Activated CD8-positive, alpha-beta T cell treated with anti-CD3 and anti-CD28 coated beads, Interleukin-2, amount 10 ng/mL, durations not matched to agents 7 days and 5 days (primary cell): ENCODE results near the gene PDGFRB. TPM values are rescaled to one million over a fixed set of nuclear protein-coding genes. Genes with fewer than 3 reads are reported as not detected.

Experiments used
- ATAC-seq: fragments of 150-1000 bp; cut with Tn5 transposase; one replicate; pipeline ENCODE4 v1.10.0; 2021; ENCODE audit warnings: moderate library complexity
- CTCF ChIA-PET: fragments of 350-600 bp; sonication (Branson Sonifier 250); formaldehyde crosslinking; loops from one replicate; lab custom pipeline; 2021; ENCODE audit warnings: antibody characterized with exemption; lab: Charles Lee
- POLR2A ChIA-PET: fragments of 350-600 bp; sonication (Branson Sonifier 250); formaldehyde crosslinking; loops from one replicate; lab custom pipeline; 2021; ENCODE audit warnings: antibody characterized with exemption; lab: Charles Lee
- DNase-seq: peaks from one replicate; pipeline ENCODE4 v3.0.0-alpha.2; 2020
- H3K27ac Mint-ChIP-seq: one replicate; pipeline ENCODE4 v1.8.0; 2021; ENCODE audit warnings: mild to moderate bottlenecking, mixed read lengths
- H3K27me3 Mint-ChIP-seq: one replicate; pipeline ENCODE4 v1.8.0; 2021; ENCODE audit warnings: low read depth, mixed read lengths
- H3K36me3 Mint-ChIP-seq: one replicate; pipeline ENCODE4 v1.8.0; 2021; ENCODE audit warnings: low read depth, mixed read lengths
- H3K4me1 Mint-ChIP-seq: one replicate; pipeline ENCODE4 v1.8.0; 2021; ENCODE audit warnings: low read depth, mixed read lengths
- H3K4me3 Mint-ChIP-seq: one replicate; pipeline ENCODE4 v1.8.0; 2021; ENCODE audit warnings: mild to moderate bottlenecking, mixed read lengths
- H3K9me3 Mint-ChIP-seq: one replicate; pipeline ENCODE4 v1.8.0; 2022; ENCODE audit warnings: mixed read lengths; ENCODE audit not compliant: insufficient read depth
- total RNA-seq, 2 experiments: library from RNA; stranded (reverse); gene quantifications; one replicate each; pipeline ENCODE4 v1.2.3, GENCODE V29; 2021

The PDGFRB gene
- total RNA-seq, 2 experiments from 2014 or later = 47.0 to 49.0 TPM

- ChIA-PET POLR2A (interaction anchor here (1.4 kb wide), 1 partner anchor 260 kb away, joined by 3 read pairs; the partner anchor contains the start of gene CD74), CTCF (interaction anchor here (0.8 to 1.1 kb wide), 2 partner anchors 10 to 14 kb away, joined by 3 read pairs; no protein-coding TSS in a partner anchor)
- peak overlapping the region; percentile 89 for H3K4me3 Mint-ChIP-seq
- peaks cover 76% of the 10 kb centered on the region for H3K4me1 Mint-ChIP-seq
- DNase-seq (peak; percentile 32), ATAC-seq (no peak)
- peaks cover 3% of the 10 kb centered on the region for H3K27me3 Mint-ChIP-seq
- H3K36me3 Mint-ChIP-seq = peaks cover 34% of the 10 kb centered on the region
- H3K27ac Mint-ChIP-seq = peak overlapping the region; percentile 74
- H3K9me3 Mint-ChIP-seq = no peaks in the 10 kb centered on the region
These were observed 2.8 kb downstream of the PDGFRB start for GRCh38 chr5:150152636-150153462.

GRCh38 chr5:150149618-150150017 lies 6.0 kb downstream of the PDGFRB start:
- peak overlapping the region; percentile 74 for H3K4me3 Mint-ChIP-seq
- DNase-seq = peak; percentile 82
- no peaks in the 10 kb centered on the region for H3K27me3 Mint-ChIP-seq
- ChIA-PET POLR2A (interaction anchor here (1.0 to 1.1 kb wide), 2 partner anchors 13 to 149 kb away, joined by 3 read pairs; partner anchors contain the start of genes HMGXB3 and TIGD6), CTCF (interaction anchor here (1.0 to 1.3 kb wide), 5 partner anchors 10 to 27 kb away, joined by 4 to 8 read pairs (median 4); no protein-coding TSS in a partner anchor)
- H3K36me3 Mint-ChIP-seq = peaks cover 42% of the 10 kb centered on the region
- ATAC-seq = peak; percentile 91
- H3K9me3 Mint-ChIP-seq = no peaks in the 10 kb centered on the region
- peaks cover 76% of the 10 kb centered on the region for H3K4me1 Mint-ChIP-seq
- peak overlapping the region; percentile 98 for H3K27ac Mint-ChIP-seq

GRCh38 chr5:150148117-150148927 lies 7.3 kb downstream of the PDGFRB start:
- no peaks in the 10 kb centered on the region for H3K27me3 Mint-ChIP-seq
- peak overlapping the region; percentile 98 for H3K27ac Mint-ChIP-seq
- H3K9me3 Mint-ChIP-seq = no peaks in the 10 kb centered on the region
- H3K4me3 Mint-ChIP-seq = peak overlapping the region; percentile 74
- CTCF ChIA-PET = interaction anchor here (1.1 kb wide), 1 partner anchor 26 kb away, joined by 4 read pairs; no protein-coding TSS in a partner anchor
- DNase-seq (no peak), ATAC-seq (no peak)
- peaks cover 76% of the 10 kb centered on the region for H3K4me1 Mint-ChIP-seq
- peaks cover 37% of the 10 kb centered on the region for H3K36me3 Mint-ChIP-seq
- POLR2A ChIA-PET = interaction anchor here (1.3 kb wide), 1 partner anchor 209 kb away, joined by 3 read pairs; no protein-coding TSS in a partner anchor

- Mint-ChIP-seq H3K27me3 (no peaks in the 10 kb centered on the region), H3K4me3 (no peak overlapping the region), H3K4me1 (peaks cover 76% of the 10 kb centered on the region), H3K36me3 (peaks cover 37% of the 10 kb centered on the region), H3K9me3 (no peaks in the 10 kb centered on the region), H3K27ac (peak overlapping the region; percentile 98)
- ATAC-seq (no peak), DNase-seq (no peak)
- CTCF ChIA-PET = no interaction called here
- POLR2A ChIA-PET = interaction anchor here (1.3 kb wide), 1 partner anchor 209 kb away, joined by 3 read pairs; no protein-coding TSS in a partner anchor
These were observed 8.0 kb downstream of the PDGFRB start for GRCh38 chr5:150147670-150148069.

GRCh38 chr5:150146862-150147601 lies 8.6 kb downstream of the PDGFRB start:
- POLR2A ChIA-PET = interaction anchor here (1.3 kb wide), 1 partner anchor 210 kb away, joined by 3 read pairs; no protein-coding TSS in a partner anchor
- Mint-ChIP-seq H3K9me3 (no peaks in the 10 kb centered on the region), H3K36me3 (peaks cover 32% of the 10 kb centered on the region), H3K27ac (no peak overlapping the region), H3K27me3 (no peaks in the 10 kb centered on the region), H3K4me3 (no peak overlapping the region), H3K4me1 (peaks cover 70% of the 10 kb centered on the region)
- DNase-seq (no peak), ATAC-seq (no peak)
- CTCF ChIA-PET = no interaction called here

- CTCF ChIA-PET = interaction anchor here (1.2 to 1.8 kb wide), 4 partner anchors 8 to 205 kb away, joined by 3 to 5 read pairs (median 4); partner anchors contain the start of gene CDX1
- H3K27me3 Mint-ChIP-seq = no peaks in the 10 kb centered on the region
- no peak for DNase-seq
- no peak overlapping the region for H3K4me3 Mint-ChIP-seq
- ATAC-seq = no peak
- H3K27ac Mint-ChIP-seq = no peak overlapping the region
- H3K4me1 Mint-ChIP-seq = peaks cover 72% of the 10 kb centered on the region
- POLR2A ChIA-PET = interaction anchor here (0.6 kb wide), 1 partner anchor 205 kb away, joined by 3 read pairs; no protein-coding TSS in a partner anchor
- H3K36me3 Mint-ChIP-seq = peaks cover 30% of the 10 kb centered on the region
- no peaks in the 10 kb centered on the region for H3K9me3 Mint-ChIP-seq
These were observed 9.4 kb downstream of the PDGFRB start for GRCh38 chr5:150146235-150146634.

- no peak for ATAC-seq
- peaks cover 25% of the 10 kb centered on the region for H3K36me3 Mint-ChIP-seq
- peak overlapping the region; percentile 77 for H3K27ac Mint-ChIP-seq
These were observed 10.8 kb downstream of the PDGFRB start for GRCh38 chr5:150144879-150145278.

GRCh38 chr5:150144246-150144801 lies 11.3 kb downstream of the PDGFRB start:
- no peaks in the 10 kb centered on the region for H3K27me3 Mint-ChIP-seq
- ChIA-PET POLR2A (no interaction called here), CTCF (interaction anchor here (1.8 kb wide), 1 partner anchor 22 kb away, joined by 5 read pairs; no protein-coding TSS in a partner anchor)
- H3K9me3 Mint-ChIP-seq = no peaks in the 10 kb centered on the region
- H3K4me3 Mint-ChIP-seq = no peak overlapping the region
- H3K4me1 Mint-ChIP-seq = peaks cover 53% of the 10 kb centered on the region
- no peak for ATAC-seq
- H3K27ac Mint-ChIP-seq = no peak overlapping the region
- DNase-seq = no peak
- H3K36me3 Mint-ChIP-seq = peaks cover 25% of the 10 kb centered on the region

More at GRCh38 chr5:150144879-150145278, 10.8 kb downstream of the PDGFRB start:
- ChIA-PET CTCF (interaction anchor here (1.0 to 1.8 kb wide), 6 partner anchors 9 to 206 kb away, joined by 3 to 8 read pairs (median 4); no protein-coding TSS in a partner anchor), POLR2A (interaction anchor here (0.7 kb wide), 1 partner anchor 368 kb away, joined by 4 read pairs; no protein-coding TSS in a partner anchor)
- H3K4me1 Mint-ChIP-seq = peaks cover 58% of the 10 kb centered on the region
- H3K4me3 Mint-ChIP-seq = no peak overlapping the region
- H3K27me3 Mint-ChIP-seq = no peaks in the 10 kb centered on the region
- H3K9me3 Mint-ChIP-seq = no peaks in the 10 kb centered on the region
- DNase-seq = no peak

GRCh38 chr5:150143350-150144245 lies 12.0 kb downstream of the PDGFRB start:
- no peaks in the 10 kb centered on the region for H3K9me3 Mint-ChIP-seq
- ATAC-seq (no peak), DNase-seq (no peak)
- peaks cover 20% of the 10 kb centered on the region for H3K36me3 Mint-ChIP-seq
- H3K27ac Mint-ChIP-seq = peak overlapping the region; percentile 37
- peaks cover 45% of the 10 kb centered on the region for H3K4me1 Mint-ChIP-seq
- no peak overlapping the region for H3K4me3 Mint-ChIP-seq
- ChIA-PET POLR2A (no interaction called here), CTCF (no interaction called here)
- no peaks in the 10 kb centered on the region for H3K27me3 Mint-ChIP-seq

- CTCF ChIA-PET = no interaction called here
- peaks cover 15% of the 10 kb centered on the region for H3K36me3 Mint-ChIP-seq
- H3K4me3 Mint-ChIP-seq = no peak overlapping the region
- H3K9me3 Mint-ChIP-seq = no peaks in the 10 kb centered on the region
- POLR2A ChIA-PET = no interaction called here
- ATAC-seq (no peak), DNase-seq (no peak)
- H3K4me1 Mint-ChIP-seq = peaks cover 39% of the 10 kb centered on the region
- H3K27ac Mint-ChIP-seq = peak overlapping the region; percentile 3
- no peaks in the 10 kb centered on the region for H3K27me3 Mint-ChIP-seq
These were observed 12.7 kb downstream of the PDGFRB start for GRCh38 chr5:150142959-150143349.
